ENCODE measurements around the gene HOXC5.
"Not testable (repeated sequence)": the region's sequence is repeated elsewhere in the genome, so short reads cannot be mapped to it uniquely, and the experiment has no call there.

The HOXC5 gene

DNA sequence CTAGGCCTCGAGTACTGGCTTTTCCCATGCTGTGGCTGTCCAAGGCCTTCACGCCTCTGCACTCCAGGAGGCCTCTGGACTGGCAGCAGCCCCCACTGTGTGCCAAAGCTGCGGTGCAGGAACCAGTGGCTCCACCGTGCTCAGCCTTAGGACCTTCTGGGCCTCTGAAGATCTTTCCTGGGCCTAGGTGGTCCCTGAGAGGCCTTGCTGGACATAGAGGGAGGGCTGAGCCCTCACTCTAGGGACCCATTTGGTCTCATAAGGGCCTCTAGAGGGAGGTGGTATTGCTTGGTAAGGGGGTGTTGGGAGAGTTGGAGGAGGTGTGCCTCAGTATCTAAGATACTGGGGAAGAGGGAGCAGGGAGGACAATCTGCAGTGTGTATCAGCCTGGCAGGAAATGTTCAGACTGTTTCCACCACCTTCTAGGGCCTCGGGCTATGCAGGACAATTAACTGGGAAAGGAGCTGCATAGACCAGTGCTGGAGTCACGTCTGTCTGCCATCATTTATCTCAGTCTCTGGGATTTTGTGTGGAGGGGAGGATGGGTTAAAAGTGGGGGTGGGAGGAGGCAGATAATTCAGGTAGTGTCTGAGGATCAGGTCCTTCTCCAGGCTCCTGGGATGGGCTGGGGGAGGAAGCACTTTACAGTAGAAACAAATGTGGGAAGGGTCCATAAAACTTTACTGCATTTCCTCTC lies 2.9 kb downstream of the HOXC5 start:
- DNase-seq: no peak

DNA sequence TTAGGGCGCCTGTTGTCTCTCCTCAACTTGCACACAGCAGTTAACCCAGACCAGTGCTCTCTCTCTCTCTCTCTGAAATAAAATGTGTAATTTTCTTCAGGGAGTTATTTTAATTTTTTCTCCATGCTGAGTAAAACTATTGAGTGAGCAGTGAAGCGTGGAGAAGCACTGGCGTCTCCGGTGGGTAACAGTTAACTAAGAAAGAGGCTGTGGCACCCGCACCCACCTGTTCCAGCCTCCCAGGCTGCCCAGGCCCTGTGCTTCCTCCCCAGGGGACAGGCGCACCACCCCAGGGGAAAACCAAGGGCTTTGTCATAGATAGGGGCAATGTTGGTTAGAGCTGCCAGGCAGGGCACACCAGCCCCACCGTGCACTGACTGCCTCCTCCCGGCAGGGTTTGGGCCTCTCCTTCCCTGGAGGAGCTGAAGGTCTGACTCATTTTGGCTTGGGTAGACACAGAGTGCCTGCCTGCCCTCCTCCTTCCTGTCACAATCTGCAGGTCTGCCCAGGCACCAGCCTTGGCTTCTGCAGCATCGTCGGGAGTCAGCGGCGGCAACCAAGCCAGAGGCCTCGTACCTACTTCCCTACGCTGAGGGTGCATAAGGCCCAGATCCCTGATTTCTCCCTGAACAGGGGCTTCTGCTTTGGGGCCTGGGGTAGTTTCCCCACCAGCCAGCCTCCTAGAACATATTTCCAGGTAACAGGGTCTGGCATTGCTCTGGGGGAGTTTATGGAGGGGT lies 3.9 kb downstream of the HOXC5 start:
- DNase-seq: no peak

DNA sequence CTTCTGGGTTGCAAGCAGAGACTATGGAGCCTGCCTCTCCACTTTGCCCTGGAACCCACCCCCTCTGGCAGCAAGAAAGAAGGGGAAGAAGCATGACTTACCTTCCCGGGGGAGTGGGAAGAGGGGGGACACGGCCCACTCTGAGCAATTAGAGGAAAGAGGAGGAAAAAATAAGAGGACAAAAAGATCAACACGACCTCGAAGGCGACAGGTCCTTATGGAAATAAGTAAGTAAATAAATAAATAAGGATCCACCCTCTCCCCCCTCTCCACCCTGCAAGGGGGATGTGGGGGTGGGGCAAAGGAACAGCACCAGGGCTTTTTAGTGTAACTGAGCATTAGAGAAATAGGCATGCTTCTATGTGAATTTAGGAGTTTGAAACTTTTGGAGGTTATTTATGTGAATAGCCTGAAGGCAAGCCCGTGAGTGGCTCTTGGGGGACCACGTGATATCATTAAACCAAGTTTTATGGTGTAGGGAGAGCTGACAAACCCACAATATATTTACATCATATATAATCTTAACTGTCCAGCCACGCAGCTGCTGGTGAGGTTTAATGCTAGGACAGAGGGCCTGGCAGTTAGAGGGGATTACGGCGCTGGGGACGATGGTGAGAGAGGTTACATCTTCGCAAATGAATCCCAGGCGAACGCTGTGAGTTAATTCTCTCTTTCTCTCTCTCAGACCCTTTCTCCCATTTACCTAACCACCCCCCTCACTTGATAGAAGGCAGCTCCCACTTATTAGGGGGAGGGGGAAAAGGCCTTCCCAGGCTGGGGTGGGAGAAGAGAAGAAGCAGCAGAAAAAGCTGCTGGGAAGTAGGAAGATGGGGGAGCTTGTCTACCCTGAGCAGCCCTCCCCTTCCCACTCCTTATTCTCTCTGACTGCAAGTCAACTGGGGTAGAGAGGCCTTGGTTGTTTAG lies 4.8 kb downstream of the HOXC5 start:
- no peak for DNase-seq

DNA sequence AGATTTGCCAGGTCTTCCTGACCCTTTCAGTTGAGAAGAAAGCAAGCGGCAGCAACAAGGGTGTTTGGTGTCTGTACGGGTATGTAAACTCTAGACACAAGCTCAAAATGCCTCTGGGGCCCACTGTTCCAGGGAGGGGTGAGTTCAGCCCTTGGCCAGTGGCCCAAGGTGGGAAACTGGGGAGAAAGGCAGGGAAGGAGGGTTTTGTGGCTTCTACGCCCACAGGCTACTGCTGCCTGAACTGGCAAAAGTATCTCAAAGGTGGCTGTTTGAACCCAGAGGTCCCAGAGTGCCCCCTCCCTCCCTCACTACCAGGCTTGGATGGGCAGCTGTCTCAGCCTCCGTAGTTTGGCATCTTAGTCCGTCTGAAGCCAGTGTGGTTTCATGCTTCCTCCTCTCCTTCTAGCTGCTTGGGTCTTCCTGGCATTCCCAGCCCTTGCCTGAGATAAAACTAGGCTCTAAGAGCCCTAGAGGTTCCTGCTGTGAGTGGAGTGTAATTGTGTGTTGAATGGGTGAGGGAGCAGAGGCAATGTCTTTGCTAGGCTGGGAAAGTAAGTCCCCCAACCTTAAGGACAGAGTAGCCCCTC lies 5.5 kb downstream of the HOXC5 start:
- DNase-seq: no peak

DNA sequence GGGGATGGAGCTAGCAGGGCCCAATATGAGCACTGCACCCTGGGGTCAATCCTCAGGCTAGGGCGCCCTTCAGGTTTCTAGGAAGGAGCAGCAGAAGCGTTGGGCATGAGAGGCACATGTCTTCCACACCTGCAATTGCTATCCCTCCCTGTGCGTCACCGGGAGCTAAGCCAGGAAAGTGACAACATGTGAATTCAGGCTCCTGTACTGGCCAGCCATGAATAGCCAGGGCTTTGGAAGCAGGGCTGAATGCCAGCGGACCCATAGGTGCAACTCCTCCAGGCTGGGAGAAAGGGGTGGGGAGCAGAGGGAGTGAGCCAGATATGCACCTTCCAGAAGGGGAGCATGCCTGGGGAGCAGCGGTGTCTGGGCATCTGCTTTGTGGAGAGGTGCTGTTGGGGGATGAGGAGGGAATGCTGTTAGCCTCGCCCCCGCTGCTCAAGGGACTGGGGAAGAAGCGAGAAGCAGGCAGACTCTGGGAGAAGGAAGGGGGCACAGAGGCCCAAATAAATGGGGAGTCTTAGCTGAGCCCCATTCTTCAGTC lies 6.1 kb downstream of the HOXC5 start:
- DNase-seq: peak in 1 of 2 experiments; percentile 37

DNA sequence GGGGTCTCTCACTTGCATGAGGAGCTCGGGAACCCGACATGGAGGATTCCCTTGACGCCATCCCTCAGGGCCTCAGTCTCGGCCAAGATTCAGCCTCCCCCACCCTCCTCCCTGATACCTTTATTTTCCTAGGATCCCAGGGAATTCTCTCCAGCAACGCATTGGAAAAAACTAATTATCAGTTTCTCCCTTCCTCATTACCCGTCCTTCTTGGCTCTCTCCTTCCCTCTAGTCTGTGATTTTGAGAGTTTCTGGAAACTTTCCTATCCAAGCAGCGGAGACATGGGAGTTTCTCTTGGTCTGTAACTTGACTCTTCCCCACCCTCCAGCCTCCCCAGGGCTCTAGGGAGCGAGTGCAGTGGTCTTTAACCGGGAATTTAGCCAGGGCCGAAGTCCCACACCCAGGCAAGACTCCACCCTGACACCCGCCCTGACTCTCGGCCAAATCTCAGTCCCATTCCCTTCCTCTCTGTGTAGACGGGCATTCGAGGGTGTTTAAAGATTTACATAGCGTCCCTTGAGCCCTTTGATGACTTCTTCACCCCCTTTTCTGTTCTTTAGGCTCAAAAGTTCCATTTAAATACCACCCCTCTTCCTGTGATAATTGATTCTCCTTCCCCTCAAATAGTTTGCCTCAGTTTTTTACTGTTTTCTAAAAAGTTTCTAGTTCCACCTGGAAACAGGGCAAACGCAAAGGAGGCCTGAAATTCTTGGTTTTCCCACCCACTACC lies 6.7 kb downstream of the HOXC5 start:
- DNase-seq: no peak

DNA sequence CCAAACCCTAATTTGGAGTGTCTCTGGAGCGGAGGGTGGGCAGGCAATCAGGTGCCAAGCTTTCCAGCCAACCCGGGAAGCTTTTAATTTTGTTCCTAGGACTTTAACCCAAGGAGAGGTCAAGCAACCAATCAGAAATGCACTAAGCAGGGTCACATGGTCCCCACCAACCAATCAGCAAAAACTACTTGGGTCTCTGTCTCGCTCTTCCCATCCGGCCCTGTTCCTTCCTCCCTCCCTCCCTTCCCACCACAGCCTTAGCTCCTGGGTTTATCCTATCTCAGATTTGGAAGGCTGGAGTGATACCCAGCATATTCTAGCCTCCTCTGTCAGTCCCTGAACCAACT lies 7.3 kb downstream of the HOXC5 start:
- DNase-seq: no peak

DNA sequence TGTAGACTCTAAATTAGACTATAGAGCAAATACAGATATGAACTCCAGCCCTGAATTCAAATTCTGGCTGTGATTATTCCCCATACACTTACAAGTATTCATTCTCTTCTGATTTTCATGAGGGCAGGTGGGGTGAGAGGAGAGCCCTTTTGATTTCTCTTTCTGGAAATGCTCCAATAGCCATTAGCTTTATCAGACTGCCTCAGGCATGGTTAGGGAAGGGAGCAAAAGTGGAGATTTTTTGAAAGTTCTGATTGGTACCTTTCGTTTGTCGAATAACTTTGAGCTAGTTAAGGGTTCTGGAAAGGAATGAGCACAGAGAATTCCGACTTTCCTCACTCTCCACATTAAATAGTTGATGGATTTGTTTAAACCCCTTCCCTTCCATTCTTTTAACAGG lies 7.8 kb downstream of the HOXC5 start:
- no peak for DNase-seq

DNA sequence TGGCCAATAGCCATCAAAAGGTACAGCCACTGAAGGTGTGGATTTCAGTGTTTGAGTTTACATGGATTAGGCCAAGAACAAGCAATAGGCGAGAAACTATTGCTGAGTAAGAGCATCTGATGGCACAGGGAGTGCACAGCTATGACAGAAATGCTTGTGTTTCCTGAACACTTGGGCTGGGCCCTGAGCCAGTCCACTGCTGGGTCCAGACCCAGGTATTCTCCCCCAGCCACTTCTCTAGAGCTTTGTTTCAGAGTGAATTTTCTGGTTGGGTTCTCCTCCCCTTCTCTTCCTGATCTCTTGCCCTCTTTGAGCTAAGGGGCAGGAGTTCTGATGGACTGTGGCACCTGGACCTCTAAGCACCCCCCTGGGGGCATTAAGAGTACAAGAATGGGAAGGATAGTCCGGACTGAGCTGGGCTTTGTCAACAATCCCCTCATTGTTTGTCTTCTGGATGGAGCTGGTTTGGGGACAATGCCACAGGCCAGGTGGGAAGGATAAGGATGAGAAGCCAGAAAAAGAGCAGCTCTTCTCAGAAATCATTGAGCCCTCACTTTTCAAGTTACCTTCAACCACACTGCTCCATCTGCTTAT lies 8.3 kb downstream of the HOXC5 start:
- no peak for DNase-seq

DNA sequence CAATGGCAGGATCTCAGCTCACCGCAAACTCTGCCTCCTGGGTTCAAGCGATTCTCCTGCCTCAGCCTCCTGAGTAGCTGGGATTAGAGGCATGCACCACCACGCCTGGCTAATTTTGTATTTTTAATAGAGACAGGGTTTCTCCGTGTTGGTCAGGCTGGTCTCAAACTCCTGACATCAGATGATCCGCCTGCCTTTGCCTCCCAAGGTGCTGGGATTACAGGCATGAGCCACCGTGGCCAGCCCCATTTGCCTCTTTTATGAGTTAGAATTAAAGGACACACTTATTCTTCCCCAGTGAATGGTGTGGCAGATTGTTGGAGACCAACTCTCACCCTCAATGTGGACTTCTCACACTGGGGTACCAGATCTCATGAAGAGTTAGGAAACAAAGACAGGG lies 9.2 kb downstream of the HOXC5 start:
- DNase-seq: not testable (repeated sequence)

DNA sequence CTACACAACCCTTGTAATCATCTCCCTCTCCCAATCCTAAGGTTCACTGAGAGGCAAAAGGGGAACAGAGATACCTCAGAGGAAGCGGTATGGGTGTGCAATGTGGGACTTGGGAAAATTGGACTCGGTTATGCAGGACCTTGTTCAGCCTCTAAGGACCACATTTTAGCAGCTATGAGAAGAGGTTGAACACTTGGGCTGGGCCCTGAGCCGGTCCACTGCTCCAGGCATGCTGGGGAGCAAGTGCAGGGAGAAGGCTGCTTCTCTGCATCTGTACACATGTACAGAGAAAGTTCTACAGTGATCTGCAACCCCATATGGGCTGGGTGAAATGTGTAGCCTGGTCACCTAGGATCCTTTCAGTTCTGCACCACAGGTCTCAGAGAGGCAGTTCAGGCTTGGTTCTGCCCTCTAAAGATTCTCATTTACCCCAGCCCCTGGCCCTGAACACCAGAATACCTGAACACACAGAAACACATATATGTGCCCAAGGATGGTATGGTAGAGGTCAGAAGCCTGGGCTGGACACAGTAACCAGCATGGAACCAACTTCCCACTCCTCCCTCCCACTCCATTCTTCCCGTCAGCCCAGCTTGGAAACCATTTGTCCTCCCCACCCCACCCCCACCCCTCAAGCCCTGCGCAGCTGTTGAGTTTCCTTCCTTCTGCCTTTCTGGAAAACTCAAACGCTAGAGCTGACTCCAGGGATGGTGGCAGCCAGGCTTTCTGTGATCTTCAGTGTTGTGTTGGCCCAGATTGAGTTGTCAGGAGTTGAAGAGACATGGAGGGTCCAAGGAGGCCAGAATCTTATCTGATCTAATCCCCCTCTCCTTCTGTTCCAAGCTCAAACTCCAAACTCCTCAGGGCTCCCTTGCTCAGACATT lies 10.4 kb downstream of the HOXC5 start:
- no peak for DNase-seq

DNA sequence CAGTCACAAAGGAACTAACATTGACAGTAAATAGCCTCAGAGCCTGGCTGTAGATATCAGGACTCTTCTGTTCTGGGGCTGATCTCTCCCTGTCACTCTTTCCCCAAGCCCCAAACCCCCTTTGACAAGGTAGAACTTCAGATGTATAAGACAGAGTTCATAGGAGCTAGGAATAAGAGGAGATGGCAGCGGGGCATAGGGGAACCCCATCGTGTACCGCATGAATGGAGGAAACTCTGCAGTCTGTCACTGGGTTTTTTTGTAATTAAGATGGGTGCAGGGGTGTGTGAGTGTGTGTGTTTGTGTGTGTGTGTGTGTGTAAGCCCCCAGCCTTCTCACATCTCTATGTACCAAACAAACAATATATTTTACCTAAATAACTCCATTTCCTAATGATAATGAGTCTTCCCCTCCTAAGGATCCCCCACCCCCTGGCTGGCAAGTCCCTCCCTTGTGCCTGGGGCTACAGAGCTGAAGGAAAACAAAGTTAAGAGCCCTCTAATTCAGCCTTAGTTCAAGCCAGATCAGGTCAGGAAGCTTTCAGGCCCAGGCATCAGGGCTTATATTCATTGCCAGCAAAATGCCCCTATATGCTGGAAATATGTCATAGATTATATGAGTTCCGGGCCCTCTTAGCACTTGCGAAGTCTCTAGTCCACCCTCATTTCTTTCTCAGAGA lies 11.7 kb downstream of the HOXC5 start:
- DNase-seq: no peak

DNA sequence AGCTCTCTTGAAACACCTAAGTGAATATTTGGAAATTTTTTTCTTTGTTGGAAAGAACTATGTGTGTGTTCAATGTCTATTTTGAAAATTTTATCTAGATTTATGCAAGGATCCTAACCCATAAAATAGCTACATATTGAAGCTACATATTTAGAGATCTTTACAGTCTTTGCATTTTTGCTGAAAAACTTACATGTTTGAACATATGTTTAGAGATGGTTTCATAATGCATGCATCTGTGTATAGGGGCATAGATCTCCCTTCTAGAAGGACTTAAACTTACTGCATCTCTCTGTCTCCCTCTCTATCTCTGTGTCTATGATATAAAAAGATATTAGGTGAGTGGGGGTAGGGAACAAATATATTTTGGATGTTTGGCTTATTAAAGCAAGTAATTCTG lies 12.6 kb downstream of the HOXC5 start:
- DNase-seq: no peak

DNA sequence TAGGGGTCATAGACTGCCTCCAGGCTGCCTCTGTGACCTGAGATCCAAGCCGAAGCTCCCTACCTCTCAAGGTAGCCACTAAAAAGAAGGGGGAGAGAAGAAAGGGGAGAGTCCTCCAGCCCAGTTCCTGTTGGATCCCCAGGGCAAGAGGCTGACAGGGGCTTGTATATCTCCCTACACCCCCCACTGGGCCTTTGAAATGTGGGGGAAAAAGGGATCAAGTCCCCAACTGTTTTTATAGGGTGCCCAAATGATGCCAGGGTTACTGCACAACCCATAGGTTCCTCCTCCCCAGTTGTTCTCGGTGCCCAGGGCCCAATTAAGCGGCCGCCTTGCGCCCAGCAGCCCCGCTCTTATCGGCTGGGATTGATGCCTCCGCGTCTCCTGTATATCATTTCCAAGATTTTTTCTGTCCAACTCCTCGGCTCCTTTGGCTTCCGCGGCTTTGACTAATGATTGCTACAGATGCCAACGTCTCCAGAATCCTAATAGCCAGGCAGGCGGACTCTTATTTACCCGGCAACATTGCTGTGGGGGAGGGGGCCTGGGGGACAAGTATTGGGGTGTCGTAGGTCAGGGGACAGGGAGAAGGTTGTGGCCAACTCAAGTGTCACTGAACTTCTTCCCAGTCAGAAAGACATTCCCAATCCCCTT lies 13.1 kb downstream of the HOXC5 start:
- DNase-seq: no peak

DNA sequence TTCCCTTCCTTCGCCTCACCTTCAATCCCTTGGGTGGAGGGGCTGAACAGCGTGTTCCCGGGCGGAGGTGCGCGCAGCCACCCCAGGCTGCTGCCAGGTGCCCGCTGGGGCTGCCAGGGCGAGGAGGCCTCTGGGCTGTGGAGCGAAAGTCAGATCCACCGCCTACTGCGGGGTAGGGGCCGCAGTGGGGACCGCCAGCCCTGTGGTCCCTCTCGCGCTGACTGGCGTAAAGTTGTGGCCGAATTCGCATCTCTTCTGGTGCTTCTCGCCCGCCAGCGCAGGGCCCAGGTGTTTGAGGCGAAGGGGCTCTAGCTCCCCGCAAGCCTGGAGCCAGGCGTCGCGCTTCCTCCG lies 13.9 kb downstream of the HOXC5 start:
- no peak for DNase-seq

DNA sequence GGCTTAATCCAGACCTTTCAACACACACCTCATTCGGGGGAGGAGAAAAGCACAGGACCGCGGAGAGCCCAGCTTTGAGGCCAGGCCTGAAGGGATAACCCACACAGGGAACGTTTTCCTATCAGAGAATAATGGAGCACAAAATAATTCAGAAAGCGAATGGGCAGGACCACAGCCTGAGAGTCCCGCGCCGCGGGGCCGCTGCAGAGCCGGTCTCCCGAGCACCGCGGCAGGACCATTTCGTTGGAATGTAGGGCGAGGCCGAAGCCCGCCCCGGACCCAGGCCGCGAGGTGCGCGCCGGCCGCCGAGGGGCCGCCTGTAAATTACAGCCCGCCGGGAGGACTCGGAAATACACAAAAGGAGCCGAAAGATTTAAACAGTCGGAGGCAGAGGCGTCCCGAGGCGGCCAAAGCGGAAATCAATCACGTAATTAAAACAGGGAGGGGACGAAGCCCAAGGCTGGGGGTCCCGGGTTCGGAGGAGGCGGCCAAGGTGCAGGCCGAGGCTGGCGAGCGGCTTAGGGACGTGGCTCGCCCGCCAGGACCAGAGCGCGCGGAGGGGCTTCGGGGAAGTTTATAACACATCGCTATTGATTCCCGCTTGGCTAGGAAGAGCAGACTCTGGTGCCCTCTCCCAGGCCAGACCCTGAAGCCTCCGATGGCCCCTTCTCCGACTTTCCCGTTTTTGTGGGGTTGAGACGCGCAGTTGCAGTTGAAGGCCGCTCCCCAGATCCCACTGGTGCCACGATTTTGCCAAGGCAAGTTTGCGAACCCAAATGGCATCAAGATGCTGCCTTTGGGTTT lies 14.5 kb downstream of the HOXC5 start:
- DNase-seq: no peak

DNA sequence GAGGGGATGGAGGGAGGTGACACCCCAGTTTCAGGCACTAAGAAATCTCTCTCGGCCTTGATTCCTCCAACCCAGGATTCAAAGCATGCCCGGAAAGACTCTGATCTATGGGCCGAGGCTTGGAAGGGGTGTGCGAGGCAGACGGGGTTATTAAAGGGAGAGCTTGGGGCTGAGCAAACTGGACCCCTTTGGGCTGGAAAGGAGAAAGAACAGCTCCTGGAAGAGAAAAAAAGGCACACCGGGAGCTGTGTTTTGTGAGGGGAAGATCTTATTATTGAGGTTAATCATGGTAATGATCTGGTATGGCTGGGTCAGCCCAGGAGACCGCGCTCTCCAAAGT lies 15.1 kb downstream of the HOXC5 start:
- DNase-seq: no peak

DNA sequence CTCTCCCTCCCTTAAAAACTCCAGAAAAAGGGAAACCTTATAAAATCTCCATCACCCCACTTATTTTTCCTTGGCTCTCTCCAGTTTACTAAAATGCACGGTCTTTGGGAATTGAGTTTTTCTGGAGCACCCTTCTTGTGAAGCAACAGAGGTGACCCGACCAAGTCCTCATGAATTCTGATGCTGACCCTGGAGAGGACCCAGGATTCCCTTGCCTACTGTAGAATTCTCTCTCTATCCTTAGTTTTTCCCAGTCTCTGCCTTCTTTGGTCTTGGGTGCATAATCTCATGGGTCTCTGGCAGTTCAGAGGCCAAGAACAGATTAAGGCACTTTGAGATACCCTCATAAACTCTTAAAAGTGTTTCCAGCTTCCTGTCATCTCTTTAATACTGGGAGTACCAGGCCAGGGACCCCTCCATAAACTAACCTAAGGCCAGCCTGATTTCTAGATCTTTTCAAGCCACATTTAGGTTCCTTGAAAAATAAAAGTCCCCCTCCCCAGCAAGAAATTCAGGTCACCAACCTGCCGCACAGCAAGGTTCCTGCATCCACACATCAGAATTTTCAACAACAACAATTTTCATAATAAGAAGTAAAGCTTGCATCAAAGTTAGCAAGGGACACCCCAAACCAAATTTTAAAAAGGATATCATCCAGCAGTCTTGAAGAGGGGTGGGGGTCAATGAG lies 15.7 kb downstream of the HOXC5 start:
- DNase-seq: no peak
